Measurements from ENCODE around the gene IL31RA. TPM values are rescaled to one million over a fixed set of nuclear protein-coding genes. Genes with fewer than 3 reads are reported as not detected.

IL31RA gene
- total RNA-seq, 4 donors from 2014 or later: 0.29 TPM; not detected in 3

GRCh38 chr5:55959208-55959607 lies 108.1 kb downstream of the IL31RA start:
- no peak for DNase-seq
- no peak for ATAC-seq
- no peak overlapping the region for H3K4me3 ChIP-seq
- no peak overlapping the region for H3K27ac ChIP-seq
- in situ Hi-C loops (cut with MboI; ENCODE audit: low sequenced_read_pairs in 4 of 4): loop anchor here in 3 of 4 donors (25.0 kb wide), 2 partner anchors 647 to 672 kb away; partner anchors contain the start of genes DHX29 (in 1 of the 3) and MTREX (in 1 of the 3)
- no peak for TF ChIP-seq CTCF (IDR thresholded peaks at IDR 0.05 in 4 of 5, conservative IDR thresholded peaks at IDR 0.05 in 1 of 5)
- H3K36me3 ChIP-seq: peaks cover 0 to 84% of the 10 kb centered on the region in 2 donors
- no peaks in the 10 kb centered on the region for H3K27me3 ChIP-seq
- H3K9me3 ChIP-seq: no peaks in the 10 kb centered on the region
- intact Hi-C loops (cut with DNase I; ENCODE audit: low total_unique reads): no loop called here
- no peaks in the 10 kb centered on the region for H3K4me1 ChIP-seq

GRCh38 chr5:55960779-55961178 lies 109.6 kb downstream of the IL31RA start:
- DNase-seq (no peak), ATAC-seq (no peak)
- H3K4me1 ChIP-seq: no peaks in the 10 kb centered on the region
- no peaks in the 10 kb centered on the region for H3K9me3 ChIP-seq
- H3K27ac ChIP-seq: no peak overlapping the region
- H3K4me3 ChIP-seq: no peak overlapping the region
- intact Hi-C loops (cut with DNase I; ENCODE audit: low total_unique reads) (no loop called here), in situ Hi-C loops (cut with MboI; ENCODE audit: low sequenced_read_pairs in 4 of 4) (loop anchor here in 3 of 4 donors (25.0 kb wide), 2 partner anchors 648 to 673 kb away; partner anchors contain the start of genes DHX29 (in 1 of the 3) and MTREX (in 1 of the 3))
- TF ChIP-seq CTCF (IDR thresholded peaks at IDR 0.05 in 4 of 5, conservative IDR thresholded peaks at IDR 0.05 in 1 of 5) (no peak), POLR2A (IDR thresholded peaks at IDR 0.05) (no peak)
- peaks cover 0 to 68% of the 10 kb centered on the region in 2 donors for H3K36me3 ChIP-seq
- H3K27me3 ChIP-seq: no peaks in the 10 kb centered on the region

- no peaks in the 10 kb centered on the region for H3K9me3 ChIP-seq
- DNase-seq (no peak), ATAC-seq (no peak)
- intact Hi-C loops (cut with DNase I; ENCODE audit: low total_unique reads) (no loop called here), in situ Hi-C loops (cut with MboI; ENCODE audit: low sequenced_read_pairs in 4 of 4) (loop anchor here in 3 of 4 donors (25.0 kb wide), 2 partner anchors 653 to 678 kb away; partner anchors contain the start of genes DHX29 (in 1 of the 3) and MTREX (in 1 of the 3))
- H3K27ac ChIP-seq: no peak overlapping the region
- no peak overlapping the region for H3K4me3 ChIP-seq
- no peaks in the 10 kb centered on the region for H3K27me3 ChIP-seq
- peaks cover 3 to 32% of the 10 kb centered on the region in 2 donors for H3K36me3 ChIP-seq
- peaks cover 0 to 3% of the 10 kb centered on the region in 2 donors for H3K4me1 ChIP-seq
- TF ChIP-seq POLR2A (IDR thresholded peaks at IDR 0.05) (no peak), CTCF (IDR thresholded peaks at IDR 0.05 in 4 of 5, conservative IDR thresholded peaks at IDR 0.05 in 1 of 5) (no peak)
These were observed 114.4 kb downstream of the IL31RA start for GRCh38 chr5:55965525-55965924.

- Histone ChIP-seq H3K27ac (no peak overlapping the region), H3K4me3 (no peak overlapping the region), H3K9me3 (no peaks in the 10 kb centered on the region), H3K36me3 (peaks cover 3 to 24% of the 10 kb centered on the region in 2 donors), H3K4me1 (peaks cover 0 to 3% of the 10 kb centered on the region in 2 donors), H3K27me3 (no peaks in the 10 kb centered on the region)
- intact Hi-C loops (cut with DNase I; ENCODE audit: low total_unique reads) (no loop called here), in situ Hi-C loops (cut with MboI; ENCODE audit: low sequenced_read_pairs in 4 of 4) (loop anchor here in 3 of 4 donors (25.0 kb wide), 2 partner anchors 654 to 679 kb away; partner anchors contain the start of genes DHX29 (in 1 of the 3) and MTREX (in 1 of the 3))
- TF ChIP-seq POLR2A (IDR thresholded peaks at IDR 0.05): no peak
- TF ChIP-seq CTCF (IDR thresholded peaks at IDR 0.05 in 4 of 5, conservative IDR thresholded peaks at IDR 0.05 in 1 of 5): no peak
- peak in 1 of 2 donors; percentile 44 for ATAC-seq
- no peak for DNase-seq
These were observed 115.1 kb downstream of the IL31RA start for GRCh38 chr5:55966284-55966683.
